MCF 10A (cell line): ENCODE results near the gene TUNAR. TPM values are rescaled to one million over a fixed set of nuclear protein-coding genes. Genes with fewer than 3 reads are reported as not detected.

ENCODE experiments used
- BruUV-seq: library from RNA; stranded (reverse); fragments of 400-500 nt; replicated peaks from 2 replicates; lab custom pipeline; 2021; lab: Mats Ljungman, UMichigan
- CTCF ChIA-PET: fragments of 300-600 bp; sonication (Branson Sonifier 250); formaldehyde crosslinking; extraction: SDS; loops from one replicate; lab custom pipeline; 2021; ENCODE audit warnings: antibody characterized with exemption, inconsistent platforms; lab: Yijun Ruan, JAX
- POLR2A ChIA-PET: fragments of 300-600, 350-650 bp; sonication (Branson Sonifier 250); formaldehyde crosslinking; extraction: SDS; loops from one replicate; lab custom pipeline; 2020; ENCODE audit warnings: antibody characterized with exemption, inconsistent platforms; lab: Yijun Ruan, JAX
- DNase-seq: peaks from one replicate; pipeline ENCODE4 v3.0.0-alpha.2; 2018; ENCODE audit not compliant: unreplicated experiment
- H3K27ac Mint-ChIP-seq: one replicate; pipeline ENCODE4 v1.8.0; 2022; ENCODE audit warnings: mild to moderate bottlenecking, low read depth, mixed read lengths; ENCODE audit not compliant: unreplicated experiment
- H3K27me3 Mint-ChIP-seq: one replicate; pipeline ENCODE4 v1.8.0; 2022; ENCODE audit warnings: mixed read lengths; ENCODE audit not compliant: insufficient read depth, unreplicated experiment
- H3K36me3 Mint-ChIP-seq: one replicate; pipeline ENCODE4 v1.8.0; 2022; ENCODE audit warnings: mild to moderate bottlenecking, moderate library complexity, mixed read lengths; ENCODE audit not compliant: insufficient read depth, unreplicated experiment
- H3K4me1 Mint-ChIP-seq: one replicate; pipeline ENCODE4 v1.8.0; 2022; ENCODE audit warnings: mixed read lengths; ENCODE audit not compliant: insufficient read depth, unreplicated experiment
- H3K4me3 Mint-ChIP-seq: one replicate; pipeline ENCODE4 v1.8.0; 2022; ENCODE audit warnings: mild to moderate bottlenecking, moderate library complexity, mixed read lengths; ENCODE audit not compliant: unreplicated experiment
- H3K9me3 Mint-ChIP-seq: one replicate; pipeline ENCODE4 v1.8.0; 2022; ENCODE audit warnings: mixed read lengths; ENCODE audit not compliant: unreplicated experiment
- intact Hi-C: fragments of 100-400 bp; cut with micrococcal nuclease; formaldehyde crosslinking; loops from 2 replicates; pipeline ENCODE4 v1.14.1; 2022
- total RNA-seq: library from RNA; stranded (reverse); gene quantifications from 2 replicates; pipeline ENCODE4 v1.2.3, GENCODE V29; 2022
- TF ChIP-seq, protein P1 (sequence below): fragments of 200-600 bp; IDR thresholded peaks from one replicate; pipeline ENCODE4 v1.8.0; 2022; ENCODE audit warnings: antibody characterized with exemption, mild to moderate bottlenecking; ENCODE audit not compliant: unreplicated experiment

TUNAR gene
- total RNA-seq, 1 experiment from 2014 or later, result not detected

DNA sequence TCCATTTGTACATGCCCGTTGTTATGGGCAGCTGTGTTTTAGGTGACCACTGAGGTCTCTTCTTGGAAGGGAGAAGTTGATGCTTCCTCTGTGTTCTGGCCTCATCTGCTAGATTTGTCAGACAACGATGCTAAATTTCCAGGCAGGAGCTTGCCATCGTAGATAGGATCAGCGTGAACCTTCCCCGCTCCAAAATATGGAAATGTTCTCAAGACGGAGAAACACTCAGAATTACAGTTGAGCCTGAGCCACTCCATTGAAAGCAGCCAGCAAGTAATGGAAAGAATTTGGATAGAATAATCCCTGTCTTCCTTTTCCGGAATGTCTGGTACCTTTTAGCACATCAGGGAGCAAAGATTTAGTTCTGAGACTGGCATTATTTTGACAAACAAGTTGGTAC, 34.8 kb downstream of the TUNAR start:
- no TSS peak for BruUV-seq
- Mint-ChIP-seq H3K27ac (no peak overlapping the region), H3K27me3 (peaks cover 63% of the 10 kb centered on the region), H3K36me3 (no peaks in the 10 kb centered on the region), H3K9me3 (no peaks in the 10 kb centered on the region), H3K4me3 (no peak overlapping the region), H3K4me1 (peaks cover 5% of the 10 kb centered on the region)
- TF ChIP-seq, protein P1, sequence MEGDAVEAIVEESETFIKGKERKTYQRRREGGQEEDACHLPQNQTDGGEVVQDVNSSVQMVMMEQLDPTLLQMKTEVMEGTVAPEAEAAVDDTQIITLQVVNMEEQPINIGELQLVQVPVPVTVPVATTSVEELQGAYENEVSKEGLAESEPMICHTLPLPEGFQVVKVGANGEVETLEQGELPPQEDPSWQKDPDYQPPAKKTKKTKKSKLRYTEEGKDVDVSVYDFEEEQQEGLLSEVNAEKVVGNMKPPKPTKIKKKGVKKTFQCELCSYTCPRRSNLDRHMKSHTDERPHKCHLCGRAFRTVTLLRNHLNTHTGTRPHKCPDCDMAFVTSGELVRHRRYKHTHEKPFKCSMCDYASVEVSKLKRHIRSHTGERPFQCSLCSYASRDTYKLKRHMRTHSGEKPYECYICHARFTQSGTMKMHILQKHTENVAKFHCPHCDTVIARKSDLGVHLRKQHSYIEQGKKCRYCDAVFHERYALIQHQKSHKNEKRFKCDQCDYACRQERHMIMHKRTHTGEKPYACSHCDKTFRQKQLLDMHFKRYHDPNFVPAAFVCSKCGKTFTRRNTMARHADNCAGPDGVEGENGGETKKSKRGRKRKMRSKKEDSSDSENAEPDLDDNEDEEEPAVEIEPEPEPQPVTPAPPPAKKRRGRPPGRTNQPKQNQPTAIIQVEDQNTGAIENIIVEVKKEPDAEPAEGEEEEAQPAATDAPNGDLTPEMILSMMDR, result no peak
- CTCF ChIA-PET, result interaction anchor here (0.6 kb wide), 1 partner anchor 1874 kb away, joined by 3 read pairs; no protein-coding TSS in a partner anchor
- intact Hi-C loops, result no loop called here
- POLR2A ChIA-PET, result no interaction called here
- DNase-seq, result no peak

- no peak for DNase-seq
- Mint-ChIP-seq H3K27ac (no peak overlapping the region), H3K4me3 (no peak overlapping the region), H3K27me3 (peaks cover 75% of the 10 kb centered on the region), H3K4me1 (no peaks in the 10 kb centered on the region), H3K9me3 (no peaks in the 10 kb centered on the region), H3K36me3 (no peaks in the 10 kb centered on the region)
- BruUV-seq, result no TSS peak
- ChIA-PET POLR2A (no interaction called here), CTCF (interaction anchor here (0.5 to 0.6 kb wide), 4 partner anchors 17 to 1885 kb away, joined by 3 read pairs; no protein-coding TSS in a partner anchor)
- intact Hi-C loops, result no loop called here
- TF ChIP-seq, protein P1, result no peak
These were observed 38.7 kb downstream of the TUNAR start for GRCh38 chr14:95915330-95915729.

DNA sequence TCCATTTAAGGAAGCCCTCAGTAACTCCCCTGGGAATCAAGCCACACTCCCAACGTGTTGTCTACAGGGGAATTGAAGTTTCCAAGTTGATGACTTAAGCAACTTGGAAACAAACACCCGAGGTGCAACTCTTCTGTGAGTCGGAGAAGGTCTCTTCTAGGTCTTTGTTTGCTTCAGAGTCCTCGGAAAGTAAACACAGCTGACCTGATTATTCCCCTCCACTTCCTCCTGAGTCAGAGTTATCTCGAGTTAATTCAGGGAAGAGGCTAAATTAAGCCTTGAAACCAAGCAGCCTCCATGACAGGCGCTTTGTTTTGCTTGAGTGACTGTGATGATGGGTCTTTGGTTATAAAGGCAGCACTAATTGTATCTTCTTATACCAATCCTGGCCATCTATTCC, 41.8 kb downstream of the TUNAR start:
- BruUV-seq, result no TSS peak
- Mint-ChIP-seq H3K27me3 (peaks cover 79% of the 10 kb centered on the region), H3K27ac (no peak overlapping the region), H3K4me3 (no peak overlapping the region), H3K36me3 (no peaks in the 10 kb centered on the region), H3K9me3 (no peaks in the 10 kb centered on the region), H3K4me1 (no peaks in the 10 kb centered on the region)
- intact Hi-C loops, result no loop called here
- no peak for DNase-seq
- ChIA-PET CTCF (interaction anchor here (0.9 kb wide), 1 partner anchor 476 kb away, joined by 3 read pairs; no protein-coding TSS in a partner anchor), POLR2A (no interaction called here)
- TF ChIP-seq, protein P1, result no peak

GRCh38 chr14:95920769-95921438, 44.3 kb downstream of the TUNAR start:
- BruUV-seq, result no TSS peak
- TF ChIP-seq, protein P1, result no peak
- ChIA-PET CTCF (no interaction called here), POLR2A (interaction anchor here (0.7 kb wide), 1 partner anchor 153 kb away, joined by 3 read pairs; no protein-coding TSS in a partner anchor)
- H3K27ac Mint-ChIP-seq, result no peak overlapping the region
- no peaks in the 10 kb centered on the region for H3K9me3 Mint-ChIP-seq
- no peaks in the 10 kb centered on the region for H3K4me1 Mint-ChIP-seq
- H3K27me3 Mint-ChIP-seq, result peaks cover 88% of the 10 kb centered on the region
- H3K4me3 Mint-ChIP-seq, result no peak overlapping the region
- no peaks in the 10 kb centered on the region for H3K36me3 Mint-ChIP-seq
- intact Hi-C loops, result no loop called here
- DNase-seq, result no peak
